ENCODE data around the gene TLCD3A.
"Not testable (repeated sequence)": the region's sequence is repeated elsewhere in the genome, so short reads cannot be mapped to it uniquely, and the experiment has no call there.

The TLCD3A gene

GRCh38 chr17:746783-747629 is 14.6 kb downstream of the TLCD3A start:
- Histone ChIP-seq H3K9me3 (ENCODE audit: control insufficient read depth in 5 of 5, low read length in 5 of 5) (no peaks in the 10 kb centered on the region), H3K36me3 (ENCODE audit: control insufficient read depth in 5 of 5, insufficient read depth in 5 of 5, low read length in 5 of 5) (peaks cover 3 to 64% (median 51%) of the 10 kb centered on the region in 5 donors), H3K4me3 (ENCODE audit: low read depth in 1 of 5, low read length in 5 of 5) (no peak overlapping the region), H3K27ac (ENCODE audit: low read depth, low read length) (no peak overlapping the region), H3K4me1 (ENCODE audit: control insufficient read depth in 5 of 5, insufficient read depth in 5 of 5, low read length in 5 of 5) (peaks cover 4 to 18% (median 15%) of the 10 kb centered on the region in 5 donors), H3K27me3 (ENCODE audit: control insufficient read depth in 5 of 5, insufficient read depth in 4 of 5, low read length in 5 of 5) (no peaks in the 10 kb centered on the region), H3K9ac (ENCODE audit: low read length in 5 of 5) (no peak overlapping the region)

- H3K9me3 ChIP-seq (ENCODE audit: control insufficient read depth in 5 of 5, low read length in 5 of 5); H3K9ac ChIP-seq (ENCODE audit: low read length in 5 of 5); H3K4me3 ChIP-seq (ENCODE audit: low read depth in 1 of 5, low read length in 5 of 5); H3K27ac ChIP-seq (ENCODE audit: low read depth, low read length); H3K27me3 ChIP-seq (ENCODE audit: control insufficient read depth in 5 of 5, insufficient read depth in 4 of 5, low read length in 5 of 5): not testable (repeated sequence)
- H3K4me1 ChIP-seq (ENCODE audit: control insufficient read depth in 5 of 5, insufficient read depth in 5 of 5, low read length in 5 of 5): peaks cover 6 to 25% (median 22%) of the 10 kb centered on the region in 5 donors
- H3K36me3 ChIP-seq (ENCODE audit: control insufficient read depth in 5 of 5, insufficient read depth in 5 of 5, low read length in 5 of 5): peaks cover 3 to 49% (median 40%) of the 10 kb centered on the region in 5 donors
Measured at GRCh38 chr17:748604-749003, 16.2 kb downstream of the TLCD3A start.

GRCh38 chr17:749359-749758 is 17.0 kb downstream of the TLCD3A start:
- not testable (repeated sequence) for H3K9ac ChIP-seq (ENCODE audit: low read length in 5 of 5); H3K27ac ChIP-seq (ENCODE audit: low read depth, low read length); H3K9me3 ChIP-seq (ENCODE audit: control insufficient read depth in 5 of 5, low read length in 5 of 5); H3K4me3 ChIP-seq (ENCODE audit: low read depth in 1 of 5, low read length in 5 of 5); H3K27me3 ChIP-seq (ENCODE audit: control insufficient read depth in 5 of 5, insufficient read depth in 4 of 5, low read length in 5 of 5)
- Histone ChIP-seq H3K4me1 (ENCODE audit: control insufficient read depth in 5 of 5, insufficient read depth in 5 of 5, low read length in 5 of 5) (peaks cover 6 to 25% (median 22%) of the 10 kb centered on the region in 5 donors), H3K36me3 (ENCODE audit: control insufficient read depth in 5 of 5, insufficient read depth in 5 of 5, low read length in 5 of 5) (peaks cover 1 to 42% (median 35%) of the 10 kb centered on the region in 5 donors)

- H3K27me3 ChIP-seq (ENCODE audit: control insufficient read depth in 5 of 5, insufficient read depth in 4 of 5, low read length in 5 of 5): no peaks in the 10 kb centered on the region
- peaks cover 0 to 31% (median 25%) of the 10 kb centered on the region in 5 donors for H3K36me3 ChIP-seq (ENCODE audit: control insufficient read depth in 5 of 5, insufficient read depth in 5 of 5, low read length in 5 of 5)
- peak overlapping the region in 2 of 5 donors; percentile 75 to 82 for H3K4me3 ChIP-seq (ENCODE audit: low read depth in 1 of 5, low read length in 5 of 5)
- H3K27ac ChIP-seq (ENCODE audit: low read depth, low read length): no peak overlapping the region
- H3K4me1 ChIP-seq (ENCODE audit: control insufficient read depth in 5 of 5, insufficient read depth in 5 of 5, low read length in 5 of 5): peaks cover 6 to 25% (median 22%) of the 10 kb centered on the region in 5 donors
- peak overlapping the region; percentile 59 to 89 (median 82) for H3K9ac ChIP-seq (ENCODE audit: low read length in 5 of 5)
- H3K9me3 ChIP-seq (ENCODE audit: control insufficient read depth in 5 of 5, low read length in 5 of 5): no peaks in the 10 kb centered on the region
Measured at GRCh38 chr17:750431-751037, 18.1 kb downstream of the TLCD3A start.

GRCh38 chr17:751269-752001 is 19.0 kb downstream of the TLCD3A start:
- peaks cover 0 to 22% (median 17%) of the 10 kb centered on the region in 5 donors for H3K36me3 ChIP-seq (ENCODE audit: control insufficient read depth in 5 of 5, insufficient read depth in 5 of 5, low read length in 5 of 5)
- peak overlapping the region; percentile 75 to 82 (median 78) for H3K4me3 ChIP-seq (ENCODE audit: low read depth in 1 of 5, low read length in 5 of 5)

GRCh38 chr17:752002-752619 is 19.7 kb downstream of the TLCD3A start, which contains the start of gene GEMIN4:
Gene GEMIN4, minus strand, starts transcription at chr17:752264. Its CDS starts 122 bp downstream, at chr17:752142.
- Histone ChIP-seq H3K4me1 (ENCODE audit: control insufficient read depth in 5 of 5, insufficient read depth in 5 of 5, low read length in 5 of 5) (peaks cover 6 to 25% (median 22%) of the 10 kb centered on the region in 5 donors), H3K36me3 (ENCODE audit: control insufficient read depth in 5 of 5, insufficient read depth in 5 of 5, low read length in 5 of 5) (peaks cover 0 to 20% (median 17%) of the 10 kb centered on the region in 5 donors), H3K9me3 (ENCODE audit: control insufficient read depth in 5 of 5, low read length in 5 of 5) (no peaks in the 10 kb centered on the region), H3K4me3 (ENCODE audit: low read depth in 1 of 5, low read length in 5 of 5) (peak within 1 kb of the TSS; percentile 75 to 86 (median 82)), H3K27me3 (ENCODE audit: control insufficient read depth in 5 of 5, insufficient read depth in 4 of 5, low read length in 5 of 5) (no peaks in the 10 kb centered on the region), H3K9ac (ENCODE audit: low read length in 5 of 5) (peak within 1 kb of the TSS; percentile 59 to 89 (median 82)), H3K27ac (ENCODE audit: low read depth, low read length) (peak within 1 kb of the TSS; percentile 50)

More at GRCh38 chr17:751269-752001, 19.0 kb downstream of the TLCD3A start:
- peak overlapping the region; percentile 59 to 89 (median 82) for H3K9ac ChIP-seq (ENCODE audit: low read length in 5 of 5)
- H3K27ac ChIP-seq (ENCODE audit: low read depth, low read length): no peak overlapping the region
- H3K4me1 ChIP-seq (ENCODE audit: control insufficient read depth in 5 of 5, insufficient read depth in 5 of 5, low read length in 5 of 5): peaks cover 6 to 25% (median 22%) of the 10 kb centered on the region in 5 donors
- no peaks in the 10 kb centered on the region for H3K27me3 ChIP-seq (ENCODE audit: control insufficient read depth in 5 of 5, insufficient read depth in 4 of 5, low read length in 5 of 5)
- no peaks in the 10 kb centered on the region for H3K9me3 ChIP-seq (ENCODE audit: control insufficient read depth in 5 of 5, low read length in 5 of 5)

- Histone ChIP-seq H3K36me3 (ENCODE audit: control insufficient read depth in 5 of 5, insufficient read depth in 5 of 5, low read length in 5 of 5) (peaks cover 0 to 20% (median 13%) of the 10 kb centered on the region in 5 donors), H3K9me3 (ENCODE audit: control insufficient read depth in 5 of 5, low read length in 5 of 5) (no peaks in the 10 kb centered on the region), H3K4me1 (ENCODE audit: control insufficient read depth in 5 of 5, insufficient read depth in 5 of 5, low read length in 5 of 5) (peaks cover 6 to 25% (median 22%) of the 10 kb centered on the region in 5 donors), H3K4me3 (ENCODE audit: low read depth in 1 of 5, low read length in 5 of 5) (peak overlapping the region; percentile 75 to 86 (median 82)), H3K27me3 (ENCODE audit: control insufficient read depth in 5 of 5, insufficient read depth in 4 of 5, low read length in 5 of 5) (no peaks in the 10 kb centered on the region), H3K27ac (ENCODE audit: low read depth, low read length) (peak overlapping the region; percentile 50), H3K9ac (ENCODE audit: low read length in 5 of 5) (peak overlapping the region in 4 of 5 donors; percentile 75 to 89 (median 82))
Measured at GRCh38 chr17:752620-753219, 20.3 kb downstream of the TLCD3A start.

- no peaks in the 10 kb centered on the region for H3K9me3 ChIP-seq (ENCODE audit: control insufficient read depth in 5 of 5, low read length in 5 of 5)
- H3K36me3 ChIP-seq (ENCODE audit: control insufficient read depth in 5 of 5, insufficient read depth in 5 of 5, low read length in 5 of 5): peaks cover 0 to 19% (median 13%) of the 10 kb centered on the region in 5 donors
- H3K27ac ChIP-seq (ENCODE audit: low read depth, low read length): no peak overlapping the region
- peak overlapping the region in 1 of 5 donors; percentile 19 for H3K4me3 ChIP-seq (ENCODE audit: low read depth in 1 of 5, low read length in 5 of 5)
- no peak overlapping the region for H3K9ac ChIP-seq (ENCODE audit: low read length in 5 of 5)
- H3K4me1 ChIP-seq (ENCODE audit: control insufficient read depth in 5 of 5, insufficient read depth in 5 of 5, low read length in 5 of 5): peaks cover 6 to 25% (median 22%) of the 10 kb centered on the region in 5 donors
- no peaks in the 10 kb centered on the region for H3K27me3 ChIP-seq (ENCODE audit: control insufficient read depth in 5 of 5, insufficient read depth in 4 of 5, low read length in 5 of 5)
Measured at GRCh38 chr17:753418-753817, 21.0 kb downstream of the TLCD3A start.

GRCh38 chr17:755319-755961 is 23.0 kb downstream of the TLCD3A start:
- not testable (repeated sequence) for H3K9me3 ChIP-seq (ENCODE audit: control insufficient read depth in 5 of 5, low read length in 5 of 5); H3K27ac ChIP-seq (ENCODE audit: low read depth, low read length); H3K4me3 ChIP-seq (ENCODE audit: low read depth in 1 of 5, low read length in 5 of 5); H3K27me3 ChIP-seq (ENCODE audit: control insufficient read depth in 5 of 5, insufficient read depth in 4 of 5, low read length in 5 of 5); H3K9ac ChIP-seq (ENCODE audit: low read length in 5 of 5)
- peaks cover 6 to 23% (median 19%) of the 10 kb centered on the region in 5 donors for H3K4me1 ChIP-seq (ENCODE audit: control insufficient read depth in 5 of 5, insufficient read depth in 5 of 5, low read length in 5 of 5)
- peaks cover 3 to 29% (median 27%) of the 10 kb centered on the region in 5 donors for H3K36me3 ChIP-seq (ENCODE audit: control insufficient read depth in 5 of 5, insufficient read depth in 5 of 5, low read length in 5 of 5)

All from subcutaneous abdominal adipose tissue (tissue), 5 donors.